K562 (cell line): ENCODE data around the gene PRCD. TPM values are rescaled to one million over a fixed set of nuclear protein-coding genes. Genes with fewer than 3 reads are reported as not detected.
A peak's percentile ranks its signal among the peaks of the same experiment; 100 is the strongest.

ENCODE experiments used
- ASH1L ChIP-seq: fragments of 450-650 bp; IDR thresholded peaks from 2 replicates; pipeline ENCODE4 v1.6.1; 2018; ENCODE audit warnings: borderline replicate concordance, mild to moderate bottlenecking, low read depth; ENCODE audit not compliant: partially characterized antibody
- BHLHE40 ChIP-seq: IDR thresholded peaks from 2 replicates; pipeline ENCODE4 v1.6.1; 2011; ENCODE audit warnings: low read length, improper control_type of control experiment
- L3MBTL2 ChIP-seq: fragments of 450-650 bp; IDR thresholded peaks from 2 replicates; pipeline ENCODE4 v1.6.1; 2016; ENCODE audit warnings: mild to moderate bottlenecking, moderate library complexity
- MTA3 ChIP-seq: fragments of 450-650 bp; formaldehyde crosslinking; IDR thresholded peaks from 2 replicates; pipeline ENCODE4 v1.6.1; 2017; ENCODE audit warnings: mild to moderate bottlenecking, borderline replicate concordance
- MYNN ChIP-seq, 2 experiments: sonication (generic); formaldehyde crosslinking in 1 of 2; IDR thresholded peaks; 2 replicates each; pipeline versions ENCODE4 v1.5.0 to v1.6.1; 2016 to 2020; ENCODE audit warnings: antibody characterized with exemption in 1 of 2, missing genetic modification reagents in 1 of 2
- POLR2A ChIP-seq: fragments of 450-650 bp; conservative IDR thresholded peaks from 2 replicates; pipeline ENCODE4 v1.6.1; 2016
- PTBP1 ChIP-seq: fragments of 200-400 bp; formaldehyde crosslinking; IDR thresholded peaks from 2 replicates; pipeline ENCODE4 v1.6.1; 2017; ENCODE audit warnings: low read depth, low read length
- RB1 ChIP-seq: fragments of 450-650 bp; IDR thresholded peaks from 2 replicates; pipeline ENCODE4 v1.6.1; 2017; ENCODE audit warnings: low read depth, mild to moderate bottlenecking
- ZBTB40 ChIP-seq, 2 experiments: fragments of 450-650 bp in 1 of 2; sonication (generic) in 1 of 2; formaldehyde crosslinking in 1 of 2; IDR thresholded peaks; 2 replicates each; pipeline versions ENCODE4 v1.7.1 to v1.9.0; 2016 to 2022; ENCODE audit warnings: inconsistent platforms in 1 of 2, mild to moderate bottlenecking in 1 of 2, missing genetic modification reagents in 1 of 2
- ZNF347 ChIP-seq: fragments of 450-650 bp; formaldehyde crosslinking; IDR thresholded peaks from 2 replicates; pipeline ENCODE4 v1.4.0; 2020; ENCODE audit warnings: low read depth, mild to moderate bottlenecking, moderate library complexity
- polyA plus RNA-seq, 8 experiments: library from polyadenylated mRNA; depleted of rRNA in 4 of 8; stranded (reverse) in 5 of 8; unstranded in 3 of 8; fragments of >200 nt; fragmentation: Nextera tagmentation in 2 of 8; fragmentation: Illumina TruSeq in 1 of 8; extraction: Ambion mirVana in 2 of 8; extraction: Trizol in 1 of 8; gene quantifications; 2 replicates each; pipeline versions ENCODE4 v1.2.1 to v1.2.3, GENCODE V29; 2011 to 2014; ENCODE audit warnings: inconsistent platforms in 1 of 8, missing spikeins in 1 of 8
- total RNA-seq, 7 experiments: library from RNA; depleted of rRNA in 6 of 7; stranded (reverse); fragments of >200 nt in 6 of 7; fragmentation: Illumina TruSeq in 2 of 7; extraction: Trizol in 2 of 7; gene quantifications; 2 replicates each; pipeline versions ENCODE4 v1.2.1 to v1.2.3, GENCODE V29; 2011 to 2021; ENCODE audit warnings: low replicate concordance in 1 of 7
- TF ChIP-seq, protein P1 (sequence below): sonication (generic); formaldehyde crosslinking; IDR thresholded peaks from 2 replicates; pipeline ENCODE4 v1.8.1; 2023; ENCODE audit warnings: missing genetic modification reagents, mild to moderate bottlenecking, borderline replicate concordance
- TF ChIP-seq, protein P2 (sequence below): fragments of 250-450 bp; sonication (Bioruptor Pico); IDR thresholded peaks from 2 replicates; pipeline ENCODE4 v1.8.0; 2022; ENCODE audit warnings: moderate library complexity, mild to moderate bottlenecking, inconsistent platforms
- TF ChIP-seq, protein P3 (sequence below): fragments of 450-650 bp; formaldehyde crosslinking; IDR thresholded peaks from 2 replicates; pipeline ENCODE4 v1.4.0; 2020; ENCODE audit warnings: mild to moderate bottlenecking

Gene PRCD
- total and polyA plus RNA-seq, 9 of the 15 experiments (the other 6 are each of a cell fraction or from before 2014, with no cell fraction given) = 0.20 to 0.25 (median 0.21) TPM; not detected in 6

DNA sequence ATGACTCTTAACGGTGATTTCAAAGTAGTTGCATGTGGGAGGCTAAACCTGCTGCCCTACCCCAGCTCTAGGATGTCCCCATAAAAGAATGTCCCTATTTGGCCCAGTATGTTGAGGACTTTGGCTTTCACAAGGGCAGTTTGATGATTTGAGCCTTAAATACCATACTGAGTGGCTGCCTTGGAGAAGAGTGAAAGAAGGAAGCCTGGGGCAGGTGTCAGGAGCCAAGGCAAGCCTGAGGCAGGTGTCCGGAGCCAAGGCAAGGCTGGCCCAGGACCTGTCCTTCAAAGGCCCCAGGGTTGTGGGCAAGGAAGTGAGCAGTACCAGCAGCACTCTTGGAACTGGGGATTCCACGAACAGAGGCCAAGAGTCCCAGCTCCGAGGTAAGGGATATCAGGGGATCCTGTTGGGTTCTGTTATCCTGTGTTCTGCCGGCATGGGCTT, 27.2 kb downstream of the PRCD start (continued):
- no peak for TF ChIP-seq ZBTB40 (IDR thresholded peaks at IDR 0.05)
- no peak for TF ChIP-seq ZBTB40 (CRISPR knock-in tag; IDR thresholded peaks at IDR 0.05)
- no peak for TF ChIP-seq MTA3
- peak; percentile 13; the same call in 1 of the 2 replicates for TF ChIP-seq MYNN (IDR thresholded peaks at IDR 0.05)
- TF ChIP-seq MYNN (CRISPR knock-in tag; IDR thresholded peaks at IDR 0.05) = no peak
- TF ChIP-seq, protein P1, sequence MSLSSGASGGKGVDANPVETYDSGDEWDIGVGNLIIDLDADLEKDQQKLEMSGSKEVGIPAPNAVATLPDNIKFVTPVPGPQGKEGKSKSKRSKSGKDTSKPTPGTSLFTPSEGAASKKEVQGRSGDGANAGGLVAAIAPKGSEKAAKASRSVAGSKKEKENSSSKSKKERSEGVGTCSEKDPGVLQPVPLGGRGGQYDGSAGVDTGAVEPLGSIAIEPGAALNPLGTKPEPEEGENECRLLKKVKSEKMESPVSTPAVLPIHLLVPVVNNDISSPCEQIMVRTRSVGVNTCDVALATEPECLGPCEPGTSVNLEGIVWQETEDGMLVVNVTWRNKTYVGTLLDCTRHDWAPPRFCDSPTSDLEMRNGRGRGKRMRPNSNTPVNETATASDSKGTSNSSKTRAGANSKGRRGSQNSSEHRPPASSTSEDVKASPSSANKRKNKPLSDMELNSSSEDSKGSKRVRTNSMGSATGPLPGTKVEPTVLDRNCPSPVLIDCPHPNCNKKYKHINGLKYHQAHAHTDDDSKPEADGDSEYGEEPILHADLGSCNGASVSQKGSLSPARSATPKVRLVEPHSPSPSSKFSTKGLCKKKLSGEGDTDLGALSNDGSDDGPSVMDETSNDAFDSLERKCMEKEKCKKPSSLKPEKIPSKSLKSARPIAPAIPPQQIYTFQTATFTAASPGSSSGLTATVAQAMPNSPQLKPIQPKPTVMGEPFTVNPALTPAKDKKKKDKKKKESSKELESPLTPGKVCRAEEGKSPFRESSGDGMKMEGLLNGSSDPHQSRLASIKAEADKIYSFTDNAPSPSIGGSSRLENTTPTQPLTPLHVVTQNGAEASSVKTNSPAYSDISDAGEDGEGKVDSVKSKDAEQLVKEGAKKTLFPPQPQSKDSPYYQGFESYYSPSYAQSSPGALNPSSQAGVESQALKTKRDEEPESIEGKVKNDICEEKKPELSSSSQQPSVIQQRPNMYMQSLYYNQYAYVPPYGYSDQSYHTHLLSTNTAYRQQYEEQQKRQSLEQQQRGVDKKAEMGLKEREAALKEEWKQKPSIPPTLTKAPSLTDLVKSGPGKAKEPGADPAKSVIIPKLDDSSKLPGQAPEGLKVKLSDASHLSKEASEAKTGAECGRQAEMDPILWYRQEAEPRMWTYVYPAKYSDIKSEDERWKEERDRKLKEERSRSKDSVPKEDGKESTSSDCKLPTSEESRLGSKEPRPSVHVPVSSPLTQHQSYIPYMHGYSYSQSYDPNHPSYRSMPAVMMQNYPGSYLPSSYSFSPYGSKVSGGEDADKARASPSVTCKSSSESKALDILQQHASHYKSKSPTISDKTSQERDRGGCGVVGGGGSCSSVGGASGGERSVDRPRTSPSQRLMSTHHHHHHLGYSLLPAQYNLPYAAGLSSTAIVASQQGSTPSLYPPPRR (CRISPR knock-in tag) = no peak
- TF ChIP-seq L3MBTL2 = no peak
- TF ChIP-seq ZNF347 (CRISPR knock-in tag) = no peak
- TF ChIP-seq, protein P2, sequence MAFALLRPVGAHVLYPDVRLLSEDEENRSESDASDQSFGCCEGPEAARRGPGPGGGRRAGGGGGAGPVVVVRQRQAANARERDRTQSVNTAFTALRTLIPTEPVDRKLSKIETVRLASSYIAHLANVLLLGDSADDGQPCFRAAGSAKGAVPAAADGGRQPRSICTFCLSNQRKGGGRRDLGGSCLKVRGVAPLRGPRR (CRISPR knock-in tag) = no peak
- TF ChIP-seq POLR2A = peak; percentile 11; the same call in 1 of the 2 replicates
- TF ChIP-seq, protein P3, sequence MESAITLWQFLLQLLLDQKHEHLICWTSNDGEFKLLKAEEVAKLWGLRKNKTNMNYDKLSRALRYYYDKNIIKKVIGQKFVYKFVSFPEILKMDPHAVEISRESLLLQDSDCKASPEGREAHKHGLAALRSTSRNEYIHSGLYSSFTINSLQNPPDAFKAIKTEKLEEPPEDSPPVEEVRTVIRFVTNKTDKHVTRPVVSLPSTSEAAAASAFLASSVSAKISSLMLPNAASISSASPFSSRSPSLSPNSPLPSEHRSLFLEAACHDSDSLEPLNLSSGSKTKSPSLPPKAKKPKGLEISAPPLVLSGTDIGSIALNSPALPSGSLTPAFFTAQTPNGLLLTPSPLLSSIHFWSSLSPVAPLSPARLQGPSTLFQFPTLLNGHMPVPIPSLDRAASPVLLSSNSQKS (CRISPR knock-in tag) = no peak
- no peak for TF ChIP-seq PTBP1
- no peak for TF ChIP-seq ASH1L
- TF ChIP-seq BHLHE40 = no peak
- TF ChIP-seq RB1 = no peak
